HG03060 (cell line): ENCODE data around the gene EMC9.
"Not testable (repeated sequence)": the region's sequence is repeated elsewhere in the genome, so short reads cannot be mapped to it uniquely, and the experiment has no call there.

ENCODE experiments used
- ATAC-seq: cut with Tn5 transposase; IDR thresholded peaks from one replicate; pipeline ENCODE4 v1.9.1; 2021; ENCODE audit warnings: low read depth, moderate number of reproducible peaks; ENCODE audit not compliant: unreplicated experiment

Gene EMC9

GRCh38 chr14:24113801-24114531 is 27.4 kb downstream of the EMC9 start:
- ATAC-seq, result peak; percentile 18

GRCh38 chr14:24113379-24113800 is 28.0 kb downstream of the EMC9 start:
- no peak for ATAC-seq

- ATAC-seq, result no peak
Measured at GRCh38 chr14:24110523-24110922, 30.9 kb downstream of the EMC9 start.

- ATAC-seq, result no peak
Measured at GRCh38 chr14:24110060-24110459, 31.3 kb downstream of the EMC9 start.

- ATAC-seq, result no peak
Measured at GRCh38 chr14:24108336-24108874, 33.0 kb downstream of the EMC9 start.

- no peak for ATAC-seq
Measured at GRCh38 chr14:24106672-24107271, 34.6 kb downstream of the EMC9 start.

- ATAC-seq, result not testable (repeated sequence)
Measured at GRCh38 chr14:24105609-24106239, 35.7 kb downstream of the EMC9 start.

GRCh38 chr14:24103451-24103850 is 37.9 kb downstream of the EMC9 start:
- no peak for ATAC-seq

GRCh38 chr14:24102357-24103048 is 38.9 kb downstream of the EMC9 start:
- ATAC-seq, result no peak

GRCh38 chr14:24100982-24101494 is 40.4 kb downstream of the EMC9 start:
- ATAC-seq, result no peak

- no peak for ATAC-seq
Measured at GRCh38 chr14:24100197-24100981, 41.0 kb downstream of the EMC9 start.

- no peak for ATAC-seq
Measured at GRCh38 chr14:24098927-24099813, 42.2 kb downstream of the EMC9 start.

GRCh38 chr14:24098229-24098926 is 43.0 kb downstream of the EMC9 start:
- ATAC-seq, result no peak

- no peak for ATAC-seq
Measured at GRCh38 chr14:24096545-24097181, 44.7 kb downstream of the EMC9 start.

GRCh38 chr14:24095271-24096068 is 45.9 kb downstream of the EMC9 start:
- no peak for ATAC-seq

GRCh38 chr14:24094841-24095270 is 46.5 kb downstream of the EMC9 start:
- no peak for ATAC-seq
